ENCODE measurements around the gene TSR1.

Gene TSR1

GRCh38 chr17:2370211-2370589 is 33.9 kb upstream of the TSR1 start:
- Histone ChIP-seq H3K4me3 (no peak overlapping the region), H3K27ac (peak overlapping the region in 6 of 21 experiments; percentile 11 to 43 (median 32))

GRCh38 chr17:2369551-2370210 is 33.4 kb upstream of the TSR1 start:
- H3K27ac ChIP-seq: peak overlapping the region in 6 of 21 experiments; percentile 11 to 43 (median 32)
- no peak overlapping the region for H3K4me3 ChIP-seq

GRCh38 chr17:2369039-2369438 is 32.8 kb upstream of the TSR1 start:
- no peak overlapping the region for H3K4me3 ChIP-seq
- peak overlapping the region in 1 of 21 experiments; percentile 32 for H3K27ac ChIP-seq

- no peak overlapping the region for H3K4me3 ChIP-seq
- H3K27ac ChIP-seq: no peak overlapping the region
These were observed 32.1 kb upstream of the TSR1 start for GRCh38 chr17:2368359-2368758.

- H3K4me3 ChIP-seq: no peak overlapping the region
These were observed 30.7 kb upstream of the TSR1 start for GRCh38 chr17:2366747-2367494.

GRCh38 chr17:2365132-2365531 is 28.9 kb upstream of the TSR1 start:
- no peak overlapping the region for H3K27ac ChIP-seq

More at GRCh38 chr17:2366747-2367494, 30.7 kb upstream of the TSR1 start:
- peak overlapping the region in 1 of 21 experiments; percentile 9 for H3K27ac ChIP-seq

GRCh38 chr17:2364763-2365116 is 28.5 kb upstream of the TSR1 start:
- Histone ChIP-seq H3K27ac (no peak overlapping the region), H3K4me3 (no peak overlapping the region)

More at GRCh38 chr17:2365132-2365531, 28.9 kb upstream of the TSR1 start:
- H3K4me3 ChIP-seq: no peak overlapping the region

GRCh38 chr17:2363851-2364762 is 27.9 kb upstream of the TSR1 start:
- no peak overlapping the region for H3K4me3 ChIP-seq
- H3K27ac ChIP-seq: no peak overlapping the region

GRCh38 chr17:2363318-2363717 is 27.1 kb upstream of the TSR1 start:
- H3K4me3 ChIP-seq: no peak overlapping the region
- no peak overlapping the region for H3K27ac ChIP-seq

GRCh38 chr17:2362881-2363280 is 26.6 kb upstream of the TSR1 start:
- Histone ChIP-seq H3K27ac (no peak overlapping the region), H3K4me3 (no peak overlapping the region)

GRCh38 chr17:2362416-2362815 is 26.2 kb upstream of the TSR1 start:
- no peak overlapping the region for H3K4me3 ChIP-seq
- no peak overlapping the region for H3K27ac ChIP-seq

GRCh38 chr17:2362016-2362415 is 25.8 kb upstream of the TSR1 start:
- Histone ChIP-seq H3K27ac (no peak overlapping the region), H3K4me3 (no peak overlapping the region)

- Histone ChIP-seq H3K4me3 (no peak overlapping the region), H3K27ac (no peak overlapping the region)
These were observed 24.9 kb upstream of the TSR1 start for GRCh38 chr17:2361010-2361760.

GRCh38 chr17:2357931-2358434 is 21.7 kb upstream of the TSR1 start:
- no peak overlapping the region for H3K4me3 ChIP-seq
- H3K27ac ChIP-seq: no peak overlapping the region

GRCh38 chr17:2357237-2357636 is 21.0 kb upstream of the TSR1 start:
- H3K4me3 ChIP-seq: no peak overlapping the region
- H3K27ac ChIP-seq: no peak overlapping the region

- no peak overlapping the region for H3K4me3 ChIP-seq
- peak overlapping the region in 5 of 21 experiments; percentile 31 to 77 (median 46) for H3K27ac ChIP-seq
These were observed 18.1 kb upstream of the TSR1 start for GRCh38 chr17:2354311-2354710.

GRCh38 chr17:2351269-2351668 is 15.0 kb upstream of the TSR1 start:
- Histone ChIP-seq H3K27ac (no peak overlapping the region), H3K4me3 (no peak overlapping the region)

GRCh38 chr17:2347805-2348685 is 11.8 kb upstream of the TSR1 start:
- H3K27ac ChIP-seq: peak overlapping the region in 8 of 21 experiments; percentile 2 to 69 (median 50)
- H3K4me3 ChIP-seq: no peak overlapping the region
